Stimulated activated CD4-positive, alpha-beta T cell treated with anti-CD3 and anti-CD28 coated beads, Interleukin-12 subunit alpha, Interleukin-12 subunit beta, amount 100 ng/mL, for 4 hours (primary cell): ENCODE results near the gene TBC1D22B.
"Not testable (repeated sequence)": the region's sequence is repeated elsewhere in the genome, so short reads cannot be mapped to it uniquely, and the experiment has no call there.

Experiments
- DNase-seq: peaks from one replicate; pipeline ENCODE4 v3.0.0-alpha.2; 2020

Gene TBC1D22B

DNA sequence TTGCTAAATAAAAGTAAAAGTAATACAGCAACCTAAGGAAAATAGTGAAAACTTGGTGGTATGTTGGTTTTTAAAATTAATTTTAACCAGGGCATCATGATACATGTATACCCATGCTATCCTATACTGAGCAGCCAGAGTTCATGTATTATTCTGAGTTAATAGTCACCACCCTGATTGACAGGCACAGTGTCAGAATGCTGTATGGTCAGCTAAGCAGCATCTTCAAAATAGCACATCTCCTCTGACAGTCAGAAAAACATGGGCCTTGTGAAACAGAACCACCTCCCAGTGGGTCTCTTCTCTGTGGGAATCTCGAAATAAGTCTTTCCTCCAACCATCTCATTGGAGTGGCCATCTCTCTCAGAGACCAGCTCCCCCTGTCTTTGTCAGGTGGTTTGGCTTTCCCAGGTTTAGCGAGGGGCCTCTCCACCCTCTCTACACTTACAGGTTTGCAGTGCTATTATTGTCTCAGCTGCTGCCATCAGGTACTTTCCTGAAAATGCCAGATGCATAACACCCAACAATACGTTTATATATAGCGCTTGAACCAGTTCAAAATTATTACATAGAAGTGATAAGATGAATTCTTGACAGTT is 49.2 kb downstream of the TBC1D22B start:
- no peak for DNase-seq

DNA sequence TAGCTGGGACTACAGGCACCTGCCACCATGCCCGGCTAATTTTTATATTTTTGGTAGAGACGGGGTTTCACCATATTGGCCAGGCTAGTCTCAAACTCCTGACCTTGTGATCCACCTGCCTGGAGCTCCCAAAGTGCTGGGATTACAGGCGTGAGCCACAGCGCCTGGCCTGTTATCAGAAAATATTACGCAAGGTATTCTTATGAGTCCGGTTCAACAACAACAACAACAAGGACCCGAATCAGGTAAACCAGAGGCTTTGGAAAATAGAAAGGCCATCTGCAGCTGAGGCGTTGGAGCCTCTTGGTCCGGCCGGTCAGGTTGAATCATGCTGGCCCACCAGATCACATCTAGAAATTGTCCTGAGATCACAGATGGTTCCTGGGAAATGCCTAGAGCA is 49.9 kb downstream of the TBC1D22B start:
- not testable (repeated sequence) for DNase-seq

DNA sequence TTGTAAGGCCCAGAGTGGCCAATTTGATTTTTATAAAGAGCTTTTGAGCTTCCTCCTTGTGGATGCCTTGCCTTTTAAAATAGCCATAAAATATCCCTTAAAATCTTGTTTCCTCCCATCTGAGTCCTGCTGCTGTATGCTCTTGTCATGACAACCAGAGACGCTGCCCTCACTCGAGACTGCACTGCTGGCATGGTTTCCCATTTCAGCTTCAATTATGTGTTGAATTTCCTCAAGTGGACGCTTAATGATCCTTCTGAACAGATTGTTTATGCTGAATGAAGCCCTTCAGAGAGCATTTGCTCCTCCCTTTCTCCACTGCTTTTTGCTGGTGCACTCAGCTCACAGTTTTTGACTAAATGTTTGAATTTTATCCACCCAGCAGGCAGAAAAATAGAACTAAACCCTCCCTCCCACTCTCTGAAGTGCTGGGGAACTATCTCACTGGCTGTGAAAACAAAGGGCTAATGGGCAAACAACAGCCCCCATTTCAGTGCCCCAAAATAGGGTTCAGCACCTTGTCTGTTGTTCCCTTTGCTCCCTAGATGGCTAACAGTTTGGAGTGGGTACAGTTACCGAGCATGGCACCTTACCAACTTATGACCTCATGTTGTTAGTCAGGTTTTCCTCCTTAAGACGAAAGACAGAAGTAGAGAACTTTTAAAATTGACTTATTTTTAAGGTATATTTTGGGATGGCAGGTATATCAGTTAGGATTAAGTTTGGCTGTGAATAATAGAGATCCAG is 50.7 kb downstream of the TBC1D22B start:
- no peak for DNase-seq

DNA sequence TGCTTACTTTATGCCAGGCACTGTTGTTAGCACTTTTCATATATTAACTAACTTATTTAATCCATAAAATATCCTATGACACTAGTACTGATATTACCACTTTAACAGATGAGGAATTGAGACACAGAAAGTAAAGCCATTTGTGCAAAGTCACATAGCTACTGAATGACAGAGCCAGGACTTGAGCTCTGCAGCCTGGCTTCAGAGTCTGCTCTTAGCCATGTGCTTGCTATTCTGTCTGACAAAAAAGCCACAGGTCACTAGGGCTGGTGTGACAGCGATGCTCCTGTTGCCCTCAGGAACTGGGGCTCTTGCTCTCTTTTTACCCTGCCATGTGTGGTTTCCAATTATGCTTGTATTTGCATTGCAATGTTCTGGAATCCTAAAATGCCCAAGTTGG is 51.5 kb downstream of the TBC1D22B start:
- no peak for DNase-seq

DNA sequence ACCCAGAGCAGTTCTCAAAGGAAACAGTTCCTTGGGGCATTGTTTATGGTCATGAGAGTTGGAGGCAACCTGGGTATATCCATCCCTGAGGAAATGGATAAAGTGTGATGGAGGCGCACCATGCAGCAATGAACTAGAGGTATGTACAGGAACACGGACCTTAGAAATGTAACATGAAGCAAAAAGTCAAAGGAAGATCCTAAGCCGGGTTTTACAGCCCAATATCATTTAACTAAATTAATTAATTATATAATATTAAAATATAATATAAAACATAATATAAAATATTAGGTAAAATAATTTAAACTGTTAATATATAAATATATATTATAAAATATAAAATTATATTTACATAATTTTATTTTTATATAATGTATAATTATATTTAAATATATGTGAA is 52.1 kb downstream of the TBC1D22B start:
- no peak for DNase-seq

DNA sequence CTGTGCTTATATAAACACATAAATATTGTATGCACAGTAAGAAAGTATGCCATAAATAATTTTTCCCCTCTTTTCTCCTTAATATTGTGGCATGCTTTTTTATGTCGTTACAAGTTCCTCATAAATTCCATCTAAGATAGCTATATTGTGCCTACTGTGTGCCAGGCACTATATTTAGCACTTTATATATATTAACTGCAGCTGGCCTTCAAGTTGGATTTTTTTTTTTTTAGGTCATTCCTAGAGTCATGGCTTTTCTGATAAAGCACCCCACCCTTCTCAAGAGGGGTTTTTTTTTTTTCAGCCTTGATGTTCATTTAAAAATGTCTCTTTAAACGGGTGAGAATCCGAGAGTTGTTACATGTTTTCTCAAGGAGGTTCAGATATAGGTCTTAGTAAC is 53.4 kb downstream of the TBC1D22B start:
- no peak for DNase-seq

DNA sequence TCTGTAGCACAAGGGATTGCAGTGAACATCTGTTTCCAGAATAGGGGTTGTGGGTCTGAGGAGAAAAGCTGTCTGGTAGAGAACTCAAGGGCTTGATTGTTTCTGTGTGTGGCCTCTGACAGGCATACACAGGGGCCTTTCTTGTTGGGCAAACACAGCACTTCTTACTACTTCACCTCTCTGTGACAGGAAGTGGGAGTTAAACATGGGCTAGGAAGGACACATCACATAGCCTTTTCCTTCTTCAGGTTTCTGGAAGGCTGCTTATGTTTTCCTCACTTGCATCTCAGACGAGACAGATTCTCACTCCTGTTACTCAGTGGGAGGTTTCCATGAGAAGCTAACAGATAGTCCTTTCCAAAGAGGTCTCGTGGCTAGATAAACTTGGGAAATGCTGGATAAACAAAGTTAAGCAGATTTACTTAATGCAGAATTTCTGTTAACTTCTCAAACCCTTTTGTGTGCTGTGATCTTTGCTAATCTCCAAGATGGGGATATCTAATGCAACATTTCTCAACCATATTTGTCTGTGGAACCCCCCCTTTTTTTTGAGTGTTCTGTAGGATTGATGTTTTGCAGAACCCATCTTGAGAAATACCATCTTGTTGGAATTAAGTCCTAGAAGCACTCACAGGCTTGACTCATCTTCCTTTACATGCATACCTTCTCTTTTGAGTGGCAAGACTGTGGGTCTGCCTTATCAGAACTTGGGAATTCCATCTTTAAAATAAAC is 54.3 kb downstream of the TBC1D22B start:
- no peak for DNase-seq

DNA sequence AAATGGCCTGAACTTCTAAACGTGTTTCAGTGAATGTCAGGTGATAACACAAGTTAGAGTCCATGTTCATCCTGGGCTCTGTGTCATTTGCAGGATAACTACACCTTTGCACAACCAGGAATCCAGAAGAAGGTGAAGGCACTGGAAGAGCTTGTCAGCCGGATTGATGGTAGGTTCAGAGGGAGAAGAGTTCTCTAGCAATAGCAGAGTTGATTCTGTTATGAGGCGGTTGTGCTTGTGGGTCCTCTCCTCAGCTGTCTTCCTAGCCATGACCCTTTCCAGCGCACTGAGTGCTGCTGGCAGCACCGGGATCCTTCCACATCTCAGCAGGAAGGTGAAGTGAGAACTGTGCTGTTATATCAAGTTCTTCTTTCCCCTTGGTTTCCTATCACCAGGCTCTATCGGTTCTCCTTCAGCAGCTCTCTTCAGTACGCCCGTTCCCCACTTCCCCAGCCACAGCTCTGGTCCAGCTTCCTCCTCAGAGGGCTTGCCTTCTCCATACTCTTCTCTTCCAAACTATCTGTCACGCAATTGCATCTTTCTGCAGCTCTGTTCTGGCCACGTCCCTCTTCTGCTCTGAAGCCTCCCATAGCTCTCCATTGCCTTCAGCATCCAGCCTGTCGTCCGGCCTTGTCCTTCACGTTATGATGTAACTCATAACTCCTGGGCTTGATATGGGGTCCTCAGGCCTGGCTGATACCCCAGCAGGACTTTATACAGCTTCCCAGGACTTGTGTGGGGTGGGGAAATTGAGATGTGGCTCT is 56.3 kb downstream of the TBC1D22B start:
- no peak for DNase-seq

DNA sequence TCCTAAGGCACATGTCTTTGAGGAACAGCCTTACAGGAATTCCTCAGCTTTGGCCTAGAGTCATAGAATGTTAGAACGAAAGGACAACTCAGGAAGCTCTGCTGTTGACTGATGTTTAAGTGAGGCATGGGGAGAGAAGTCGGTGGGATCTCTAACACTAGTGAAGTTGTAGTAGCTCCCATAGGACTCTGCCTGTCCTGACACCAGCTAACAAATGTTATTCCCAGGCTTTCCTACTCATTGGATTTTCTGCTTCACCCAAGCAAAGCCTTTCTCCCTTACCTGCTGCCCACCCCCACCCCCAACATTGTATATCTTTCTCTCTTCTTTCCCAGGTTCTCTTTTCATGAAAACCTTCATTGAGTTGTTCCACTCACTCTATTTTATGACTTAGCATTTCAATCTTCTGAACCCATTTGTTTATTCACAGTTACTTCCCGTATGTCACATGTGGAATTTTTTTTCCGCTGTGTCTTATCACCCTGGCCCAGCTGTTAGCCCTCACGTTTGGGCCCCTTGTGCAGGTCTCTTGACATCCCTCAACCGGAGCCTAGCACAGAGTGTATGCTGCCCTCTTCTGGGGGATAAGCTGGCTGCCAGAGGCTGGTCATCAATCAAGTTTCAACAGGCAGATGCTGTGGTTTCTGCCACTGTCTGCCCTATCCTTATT is 57.0 kb downstream of the TBC1D22B start:
- peak; percentile 17 for DNase-seq

DNA sequence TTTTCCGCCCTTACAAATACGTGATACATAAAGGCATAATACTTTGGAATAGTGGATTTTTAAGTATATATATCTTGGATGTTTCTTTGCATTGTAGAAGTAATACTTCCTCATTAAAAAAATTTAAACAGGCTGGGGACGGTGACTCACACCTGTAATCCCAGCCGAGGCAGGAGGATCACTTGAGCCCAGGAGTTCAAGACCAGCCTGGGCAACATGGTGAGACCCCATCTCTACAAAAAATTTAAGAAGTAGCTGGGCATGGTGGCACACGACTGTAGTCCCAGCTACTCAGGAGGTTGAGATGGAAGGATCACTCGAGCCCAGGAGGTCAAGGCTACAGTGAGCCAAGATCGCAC is 57.6 kb downstream of the TBC1D22B start:
- DNase-seq, result no peak

DNA sequence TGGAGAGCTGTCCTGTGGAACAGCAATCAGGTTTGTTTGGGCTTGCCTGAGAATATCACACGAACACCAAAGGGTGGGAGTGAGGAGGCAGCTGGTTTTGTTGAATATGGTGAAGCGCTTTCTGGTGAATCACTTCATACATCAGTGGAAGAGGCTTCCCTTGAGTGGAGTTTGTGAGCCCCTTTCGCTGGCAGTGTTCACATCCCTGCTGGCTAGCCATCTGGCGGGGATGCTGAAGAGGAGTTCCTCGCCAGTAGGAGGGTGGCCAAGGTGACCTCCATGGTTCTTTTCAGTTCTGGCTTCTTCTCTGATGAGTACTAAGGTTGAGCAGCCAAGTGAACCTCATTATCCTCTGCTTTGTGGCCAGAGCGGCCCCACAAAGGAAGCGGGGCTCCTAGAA is 58.5 kb downstream of the TBC1D22B start:
- no peak for DNase-seq

DNA sequence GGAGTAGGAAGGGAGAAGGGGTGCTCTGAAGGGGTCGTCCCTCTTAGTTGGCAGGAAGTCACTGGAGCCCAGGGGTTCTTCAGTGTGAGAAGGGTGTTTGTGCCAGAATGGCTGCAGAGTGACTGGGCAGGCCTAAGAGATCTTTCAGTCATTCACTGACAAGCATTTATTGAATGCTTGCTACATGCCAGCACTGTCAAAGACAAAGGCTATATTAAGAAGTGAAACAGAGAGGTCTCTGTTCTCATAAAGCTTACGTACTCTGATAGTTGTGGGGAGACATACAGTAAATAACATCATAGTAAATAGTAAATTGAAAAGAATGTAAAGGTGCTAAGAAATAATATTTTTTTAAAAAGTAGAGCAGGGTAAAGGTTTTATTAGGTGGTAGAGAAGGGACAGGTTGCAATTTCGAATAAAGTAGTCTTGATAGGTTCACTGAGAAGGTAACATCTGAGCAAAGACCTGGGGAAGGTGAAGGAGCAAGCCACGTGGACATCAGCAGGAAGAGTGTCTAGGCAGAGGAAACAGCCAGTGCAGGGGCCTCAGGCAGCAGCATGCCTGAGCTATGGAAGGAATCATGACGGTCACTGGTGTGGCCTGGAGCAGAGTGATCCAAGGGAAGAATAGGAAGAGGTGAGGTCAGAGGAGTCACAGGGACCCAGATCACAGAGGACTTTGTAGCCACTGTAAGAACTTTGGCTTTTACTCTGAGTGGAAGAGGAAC is 59.9 kb downstream of the TBC1D22B start:
- no peak for DNase-seq

DNA sequence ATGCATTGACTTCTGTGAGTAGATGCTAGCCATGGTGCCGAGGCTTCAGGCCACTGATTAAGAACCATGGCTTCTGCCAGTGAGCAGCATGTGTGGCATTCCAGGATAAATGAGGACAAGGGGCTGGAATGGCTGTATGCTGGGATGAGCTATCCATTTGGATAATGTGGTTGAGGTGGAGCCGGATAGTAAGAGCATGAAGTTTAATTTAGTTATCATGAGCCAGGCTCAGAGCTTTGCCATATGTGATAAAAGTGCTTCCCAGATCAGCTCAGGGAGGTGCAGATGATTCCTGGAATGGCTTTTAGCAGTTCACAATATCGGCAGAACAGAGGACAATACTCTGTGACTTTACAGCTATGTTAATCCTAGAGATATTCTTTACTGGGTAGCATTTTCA is 61.6 kb downstream of the TBC1D22B start:
- no peak for DNase-seq

DNA sequence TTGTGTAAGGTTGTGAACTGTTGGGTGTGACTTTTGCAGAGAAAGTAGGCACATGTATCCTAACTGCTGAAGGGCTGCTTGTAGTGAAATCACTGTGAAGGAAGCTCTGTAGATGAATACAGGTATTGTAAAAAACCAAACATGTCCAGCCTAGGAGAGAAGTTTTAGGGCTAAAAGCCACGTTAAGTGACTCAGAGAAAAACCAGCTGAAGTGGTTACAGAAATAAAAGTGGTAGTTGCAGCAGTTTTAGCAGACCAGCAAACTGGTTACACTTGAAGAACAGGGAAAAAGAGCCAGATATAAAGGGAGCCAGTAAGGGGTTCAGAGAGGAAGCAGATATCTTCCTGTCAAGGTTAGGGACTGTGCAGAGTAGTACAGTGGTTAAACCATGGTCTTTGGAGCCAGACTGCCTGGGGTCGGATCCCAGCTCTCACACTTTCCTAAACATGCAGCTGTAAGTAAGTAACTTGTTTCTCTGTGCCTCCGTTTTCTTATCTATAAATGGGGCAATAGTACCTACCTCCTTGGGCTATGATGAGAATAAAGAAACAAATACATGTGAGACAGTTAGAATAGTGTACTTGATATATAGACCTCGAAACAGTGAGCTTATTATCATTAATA is 62.4 kb downstream of the TBC1D22B start:
- no peak for DNase-seq

DNA sequence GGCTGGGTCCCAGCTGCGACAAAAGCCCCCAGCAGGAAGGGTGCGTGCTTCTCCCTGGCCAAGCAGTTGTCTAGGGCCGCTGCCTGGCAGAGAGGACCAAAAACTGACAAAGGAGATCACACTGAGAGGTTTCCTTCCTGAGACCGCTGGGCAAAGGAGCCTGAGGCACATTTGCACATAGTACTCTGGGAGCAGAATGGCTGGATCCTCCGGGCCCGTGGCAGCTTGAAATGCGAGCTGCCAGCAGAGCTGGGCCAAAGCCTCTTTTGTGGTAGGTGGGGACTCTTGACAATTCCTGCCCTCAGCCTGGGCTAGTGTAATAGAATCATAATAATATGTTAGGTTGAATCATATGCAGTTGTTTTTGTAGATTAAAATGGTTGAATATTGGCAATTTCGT is 63.1 kb downstream of the TBC1D22B start:
- DNase-seq, result no peak

DNA sequence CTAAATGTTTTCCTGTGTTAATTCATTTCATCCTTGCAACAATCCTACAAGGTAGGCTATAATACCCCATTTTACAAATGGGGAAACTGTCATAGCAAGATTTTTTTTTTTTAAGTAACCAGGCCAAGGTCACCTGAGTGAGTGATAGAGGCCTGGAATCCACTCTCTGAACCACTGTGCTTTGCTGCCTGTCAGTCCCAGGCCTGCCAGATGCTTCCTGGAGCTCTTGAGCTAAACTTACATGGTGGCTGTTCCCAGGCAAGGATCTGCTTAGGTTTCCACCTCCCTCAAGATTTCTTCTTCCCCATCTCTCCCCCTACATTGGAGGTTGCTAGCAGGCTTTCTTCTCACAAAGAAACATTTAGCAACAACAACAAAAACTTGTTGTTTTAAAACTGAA is 63.5 kb downstream of the TBC1D22B start:
- DNase-seq, result no peak

DNA sequence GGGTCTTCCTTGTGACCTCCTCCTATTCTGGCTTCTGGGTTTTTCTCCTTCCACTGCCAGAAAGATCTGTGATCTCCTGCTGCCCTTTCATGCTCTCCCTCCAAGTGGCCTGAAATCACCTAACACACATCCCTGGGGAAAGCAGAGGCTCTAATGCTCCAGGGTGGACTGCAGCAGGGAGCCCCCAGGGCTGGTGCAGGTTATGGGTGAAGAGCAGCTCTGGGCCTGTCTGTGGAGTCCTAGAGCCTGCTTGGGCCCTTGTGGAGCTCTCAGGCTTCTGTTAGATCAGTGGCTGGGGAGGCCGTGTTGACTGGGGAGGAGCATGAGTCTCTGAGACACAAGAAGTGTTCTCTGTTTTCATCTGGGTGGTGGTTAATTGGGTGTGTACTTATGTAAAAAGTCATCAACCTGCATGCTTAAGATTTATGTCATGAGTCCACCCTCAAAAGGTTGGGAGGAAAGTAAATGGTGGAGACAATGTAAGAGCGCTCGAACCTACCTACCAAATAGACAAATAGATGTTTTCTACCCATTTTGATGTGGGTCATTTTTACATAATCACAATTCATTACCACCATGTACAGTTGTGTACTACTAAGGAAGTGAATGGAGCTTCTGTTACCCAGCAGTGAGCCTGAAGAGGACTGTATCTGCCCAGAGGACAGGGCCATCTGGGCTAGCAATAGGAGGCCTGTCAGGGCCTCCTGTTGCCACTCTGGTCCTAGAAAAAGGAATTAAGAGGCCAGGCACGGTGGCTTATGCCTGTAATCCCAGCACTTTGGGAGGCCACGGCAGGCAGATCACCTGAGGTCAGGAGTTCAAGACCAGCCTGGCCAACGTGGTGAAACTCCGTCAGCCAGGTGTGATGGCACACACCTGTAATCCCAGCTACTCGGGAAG is 64.2 kb downstream of the TBC1D22B start:
- DNase-seq, result no peak

DNA sequence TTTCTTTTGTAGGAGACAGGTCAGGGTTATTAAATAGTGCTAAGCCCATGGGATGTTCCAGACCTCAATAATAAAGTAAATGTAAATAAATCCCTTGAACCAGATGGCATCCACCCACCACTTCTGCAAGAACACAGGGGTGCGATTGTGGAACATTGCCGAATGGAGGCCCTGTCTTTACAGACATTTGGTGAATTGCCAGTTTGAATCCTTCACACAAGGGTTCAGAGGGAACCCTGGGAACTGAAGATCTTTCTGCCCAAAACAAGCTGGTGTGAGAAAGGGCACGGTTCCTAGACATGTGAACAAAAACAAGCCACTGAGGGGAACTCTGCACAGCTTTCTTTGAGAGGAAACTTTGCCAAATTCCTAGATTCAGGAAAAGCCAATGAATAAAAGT is 66.0 kb downstream of the TBC1D22B start:
- DNase-seq, result no peak

DNA sequence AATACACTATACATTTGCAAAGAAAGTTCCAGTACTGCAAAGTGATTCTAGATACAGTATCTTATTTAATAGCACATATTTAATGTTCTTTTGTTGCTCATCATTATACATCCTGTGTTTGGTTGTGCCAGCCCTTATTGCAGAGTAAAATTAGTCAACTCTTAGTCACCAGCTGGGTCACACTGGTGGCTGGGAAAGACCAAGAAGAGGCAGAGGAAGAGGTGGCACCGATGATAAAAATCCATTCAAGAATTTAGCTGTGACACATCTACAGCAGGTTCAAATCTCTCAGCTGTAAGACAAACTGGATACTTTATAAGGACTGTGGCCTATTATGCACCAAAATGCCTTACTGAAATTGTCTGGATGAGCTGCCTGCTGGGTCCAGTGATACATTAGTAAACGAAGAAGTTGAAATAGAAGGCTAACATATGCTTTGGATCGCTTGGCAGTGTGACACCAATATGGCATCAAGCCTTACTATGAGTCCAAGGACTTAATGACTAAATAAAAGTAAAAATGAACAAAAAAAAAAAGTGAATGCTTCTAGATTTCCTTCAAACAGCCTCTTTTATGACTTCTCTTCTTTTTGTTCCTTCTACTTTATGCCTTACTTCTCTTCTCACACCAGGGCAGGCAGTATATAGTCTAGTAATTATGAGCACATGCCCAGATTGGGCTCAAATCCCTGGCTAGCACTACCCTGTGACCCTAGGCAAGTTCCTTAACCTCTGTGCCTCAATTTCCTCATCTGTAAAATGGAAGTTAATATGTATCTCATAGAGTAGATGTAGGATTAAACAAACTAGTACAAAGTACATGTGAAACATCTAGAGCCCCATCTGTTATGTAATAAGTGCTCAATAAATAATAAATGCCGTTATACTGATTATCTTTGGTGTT is 66.8 kb downstream of the TBC1D22B start:
- DNase-seq, result no peak

DNA sequence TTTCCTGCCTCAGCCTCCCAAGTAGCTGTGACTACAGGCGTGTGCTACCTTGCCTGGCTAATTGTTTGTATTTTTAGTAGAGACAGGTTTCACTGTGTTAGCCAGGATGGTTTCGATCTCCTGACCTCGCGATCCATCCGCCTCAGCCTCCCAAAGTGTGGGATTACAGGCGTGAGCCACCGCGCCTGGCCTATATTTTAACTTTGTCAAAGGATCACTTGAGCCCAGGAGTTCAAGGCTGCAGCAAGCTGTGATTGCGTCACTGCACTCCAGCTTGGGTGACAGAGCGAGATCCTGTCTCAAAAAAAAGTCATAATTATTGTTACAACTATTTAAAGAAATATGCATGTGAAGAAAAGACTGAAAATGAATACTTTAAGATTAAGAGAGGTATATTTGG is 72.8 kb downstream of the TBC1D22B start:
- DNase-seq, result not testable (repeated sequence)
